Tibial nerve (tissue), 4 donors: ENCODE data around the gene KCNH1.

Experiments
- EP300 ChIP-seq, 2 donors: sonication (generic); formaldehyde crosslinking; IDR thresholded peaks; one replicate each; pipeline ENCODE4 v1.6.1; 2017; ENCODE audit warnings: antibody characterized with exemption in 2 of 2, mild to moderate bottlenecking in 1 of 2
- POLR2A ChIP-seq, 2 donors: fragments of 450-650 bp; IDR thresholded peaks; one replicate each; pipeline ENCODE4 v1.6.1; 2017; ENCODE audit warnings: antibody characterized with exemption in 2 of 2, mild to moderate bottlenecking in 2 of 2, moderate library complexity in 2 of 2
- TF ChIP-seq, protein P1 (sequence below), 5 experiments: fragments of 200-600 bp in 3 of 5; fragments of 450-650 bp in 2 of 5; sonication (generic) in 3 of 5; IDR thresholded peaks; one replicate each; pipeline ENCODE4 v1.5.1; 2016 to 2019; ENCODE audit warnings: antibody characterized with exemption in 5 of 5, mild to moderate bottlenecking in 3 of 5, moderate library complexity in 2 of 5

- TF ChIP-seq, protein P1, sequence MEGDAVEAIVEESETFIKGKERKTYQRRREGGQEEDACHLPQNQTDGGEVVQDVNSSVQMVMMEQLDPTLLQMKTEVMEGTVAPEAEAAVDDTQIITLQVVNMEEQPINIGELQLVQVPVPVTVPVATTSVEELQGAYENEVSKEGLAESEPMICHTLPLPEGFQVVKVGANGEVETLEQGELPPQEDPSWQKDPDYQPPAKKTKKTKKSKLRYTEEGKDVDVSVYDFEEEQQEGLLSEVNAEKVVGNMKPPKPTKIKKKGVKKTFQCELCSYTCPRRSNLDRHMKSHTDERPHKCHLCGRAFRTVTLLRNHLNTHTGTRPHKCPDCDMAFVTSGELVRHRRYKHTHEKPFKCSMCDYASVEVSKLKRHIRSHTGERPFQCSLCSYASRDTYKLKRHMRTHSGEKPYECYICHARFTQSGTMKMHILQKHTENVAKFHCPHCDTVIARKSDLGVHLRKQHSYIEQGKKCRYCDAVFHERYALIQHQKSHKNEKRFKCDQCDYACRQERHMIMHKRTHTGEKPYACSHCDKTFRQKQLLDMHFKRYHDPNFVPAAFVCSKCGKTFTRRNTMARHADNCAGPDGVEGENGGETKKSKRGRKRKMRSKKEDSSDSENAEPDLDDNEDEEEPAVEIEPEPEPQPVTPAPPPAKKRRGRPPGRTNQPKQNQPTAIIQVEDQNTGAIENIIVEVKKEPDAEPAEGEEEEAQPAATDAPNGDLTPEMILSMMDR (IDR thresholded peaks at IDR 0.05): no peak
- TF ChIP-seq EP300 (IDR thresholded peaks at IDR 0.05) (no peak), POLR2A (IDR thresholded peaks at IDR 0.05) (no peak)
These were observed 96.9 kb downstream of the KCNH1 start for GRCh38 chr1:211037095-211037494.
